ENCODE results near the gene ATP5MC2.

DNA sequence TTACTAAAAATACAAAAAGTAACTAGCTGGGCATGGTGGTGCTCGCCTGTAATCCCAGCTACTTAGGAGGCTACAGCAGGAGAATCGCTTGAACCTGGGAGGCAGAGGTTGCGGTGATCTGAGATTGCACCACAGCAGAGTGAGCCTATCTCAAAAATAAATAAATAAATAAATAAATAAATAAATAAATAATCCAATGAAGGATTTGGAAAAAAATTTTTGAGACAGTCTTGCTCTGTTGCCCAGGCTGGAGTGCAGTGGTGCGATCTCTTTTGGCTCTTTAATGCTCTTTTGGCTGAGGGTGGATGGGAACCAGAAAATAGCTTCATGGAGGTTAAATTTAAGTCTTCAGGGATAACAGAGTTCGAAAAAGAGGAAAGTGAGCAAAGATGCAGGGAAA lies 11.7 kb downstream of the ATP5MC2 start:
- TF ChIP-seq, protein P1, sequence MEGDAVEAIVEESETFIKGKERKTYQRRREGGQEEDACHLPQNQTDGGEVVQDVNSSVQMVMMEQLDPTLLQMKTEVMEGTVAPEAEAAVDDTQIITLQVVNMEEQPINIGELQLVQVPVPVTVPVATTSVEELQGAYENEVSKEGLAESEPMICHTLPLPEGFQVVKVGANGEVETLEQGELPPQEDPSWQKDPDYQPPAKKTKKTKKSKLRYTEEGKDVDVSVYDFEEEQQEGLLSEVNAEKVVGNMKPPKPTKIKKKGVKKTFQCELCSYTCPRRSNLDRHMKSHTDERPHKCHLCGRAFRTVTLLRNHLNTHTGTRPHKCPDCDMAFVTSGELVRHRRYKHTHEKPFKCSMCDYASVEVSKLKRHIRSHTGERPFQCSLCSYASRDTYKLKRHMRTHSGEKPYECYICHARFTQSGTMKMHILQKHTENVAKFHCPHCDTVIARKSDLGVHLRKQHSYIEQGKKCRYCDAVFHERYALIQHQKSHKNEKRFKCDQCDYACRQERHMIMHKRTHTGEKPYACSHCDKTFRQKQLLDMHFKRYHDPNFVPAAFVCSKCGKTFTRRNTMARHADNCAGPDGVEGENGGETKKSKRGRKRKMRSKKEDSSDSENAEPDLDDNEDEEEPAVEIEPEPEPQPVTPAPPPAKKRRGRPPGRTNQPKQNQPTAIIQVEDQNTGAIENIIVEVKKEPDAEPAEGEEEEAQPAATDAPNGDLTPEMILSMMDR (IDR thresholded peaks at IDR 0.05 in 4 of 5, conservative IDR thresholded peaks at IDR 0.05 in 1 of 5) = no peak
- TF ChIP-seq POLR2A (IDR thresholded peaks at IDR 0.05) = no peak

All from gastrocnemius medialis (tissue), 4 donors.